GM08714 (cell line): ENCODE data around the gene NUMA1.

Source experiments
- H3K4me3 ChIP-seq: fragments of 200-500 bp; sonication (Bioruptor generic); 2 replicates; pipeline ENCODE4 v1.5.1; 2014; ENCODE audit warnings: mild to moderate bottlenecking, low read length, inconsistent platforms
- ZNF274 ChIP-seq: IDR thresholded peaks from 2 replicates; pipeline ENCODE4 v1.6.1; 2012; ENCODE audit warnings: mild to moderate bottlenecking, low read depth, low read length

The NUMA1 gene

GRCh38 chr11:72008728-72009127, 71.6 kb downstream of the NUMA1 start:
- no peak overlapping the region for H3K4me3 ChIP-seq
- no peak for TF ChIP-seq ZNF274

DNA sequence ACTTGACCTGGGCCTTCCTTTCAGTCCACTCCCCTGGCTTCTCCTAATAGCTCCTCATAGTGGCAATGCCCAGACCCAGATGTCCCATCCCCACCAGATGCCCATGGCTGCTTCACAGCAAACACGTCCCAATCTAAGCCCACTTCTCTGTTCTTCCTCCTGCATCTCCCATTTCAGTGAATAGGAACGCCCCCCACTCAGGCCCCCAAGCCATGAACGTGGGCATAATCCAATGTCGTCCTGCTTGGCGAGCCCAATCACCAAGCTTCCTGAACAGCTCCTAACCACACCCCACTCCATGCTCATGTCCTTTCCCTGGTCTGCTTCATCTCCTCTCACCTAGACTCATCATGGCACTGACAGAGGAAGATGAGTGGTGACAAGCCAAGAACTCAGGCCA, 72.8 kb downstream of the NUMA1 start:
- no peak for TF ChIP-seq ZNF274

DNA sequence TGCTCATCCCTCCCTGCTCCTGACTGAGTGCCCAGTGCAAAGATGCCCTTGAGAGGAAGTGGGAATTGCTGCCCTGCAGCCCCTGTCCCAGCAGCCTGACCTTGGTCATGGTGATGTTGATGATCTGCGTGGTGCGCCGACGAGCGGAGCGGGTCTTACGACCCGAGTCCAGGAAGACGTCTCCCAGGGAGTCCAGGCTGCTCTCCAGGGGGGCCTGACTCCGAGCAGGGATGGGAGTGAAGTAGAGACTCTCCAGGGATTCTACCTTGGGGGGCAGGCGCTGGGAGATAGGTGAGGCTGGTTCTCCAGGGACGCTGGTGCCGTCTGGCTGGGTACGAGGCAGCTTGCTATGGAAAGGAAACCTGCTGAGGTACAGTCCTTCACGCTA, 73.3 kb downstream of the NUMA1 start:
- TF ChIP-seq ZNF274 = no peak
- no peak overlapping the region for H3K4me3 ChIP-seq

More for the DNA sequence above, 72.8 kb downstream of the NUMA1 start:
- no peak overlapping the region for H3K4me3 ChIP-seq

DNA sequence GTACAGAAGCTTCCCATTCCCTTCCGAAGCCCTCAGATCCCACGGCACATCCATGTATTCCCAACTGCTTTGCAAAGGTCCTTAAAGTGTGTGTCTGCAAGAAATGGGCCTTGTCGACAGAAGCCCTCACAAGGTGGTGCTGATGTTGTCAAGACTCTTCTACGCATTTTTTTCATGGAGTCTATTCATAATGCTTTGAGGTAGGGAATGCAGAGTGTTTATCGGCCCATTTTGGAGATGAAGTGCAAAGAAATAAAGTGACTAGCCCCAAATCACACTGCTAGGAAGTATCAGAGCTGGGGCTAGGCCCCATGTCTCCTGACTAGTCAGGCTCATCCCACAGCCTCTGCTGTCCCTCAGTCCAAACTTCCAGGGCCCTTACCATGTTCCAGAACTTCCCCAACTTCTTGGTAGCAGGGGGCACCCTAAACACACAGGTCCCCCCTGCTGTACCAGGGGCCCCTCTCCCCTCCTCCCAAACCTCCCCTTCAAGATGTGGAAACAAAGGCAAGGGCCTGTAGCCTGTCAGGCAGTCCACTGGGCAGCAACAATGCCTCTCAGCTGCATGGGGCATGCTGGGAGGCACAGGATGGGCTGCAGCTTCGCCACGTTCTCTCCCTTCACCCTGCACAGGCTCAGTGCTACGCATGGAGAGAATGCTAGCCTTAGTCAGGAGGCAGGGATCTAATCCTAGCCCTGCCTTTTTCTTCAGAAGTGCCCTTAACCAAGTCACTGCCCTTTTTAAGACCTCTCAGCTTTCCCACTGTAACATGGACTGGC, 73.8 kb downstream of the NUMA1 start:
- TF ChIP-seq ZNF274 = no peak
- H3K4me3 ChIP-seq = no peak overlapping the region

DNA sequence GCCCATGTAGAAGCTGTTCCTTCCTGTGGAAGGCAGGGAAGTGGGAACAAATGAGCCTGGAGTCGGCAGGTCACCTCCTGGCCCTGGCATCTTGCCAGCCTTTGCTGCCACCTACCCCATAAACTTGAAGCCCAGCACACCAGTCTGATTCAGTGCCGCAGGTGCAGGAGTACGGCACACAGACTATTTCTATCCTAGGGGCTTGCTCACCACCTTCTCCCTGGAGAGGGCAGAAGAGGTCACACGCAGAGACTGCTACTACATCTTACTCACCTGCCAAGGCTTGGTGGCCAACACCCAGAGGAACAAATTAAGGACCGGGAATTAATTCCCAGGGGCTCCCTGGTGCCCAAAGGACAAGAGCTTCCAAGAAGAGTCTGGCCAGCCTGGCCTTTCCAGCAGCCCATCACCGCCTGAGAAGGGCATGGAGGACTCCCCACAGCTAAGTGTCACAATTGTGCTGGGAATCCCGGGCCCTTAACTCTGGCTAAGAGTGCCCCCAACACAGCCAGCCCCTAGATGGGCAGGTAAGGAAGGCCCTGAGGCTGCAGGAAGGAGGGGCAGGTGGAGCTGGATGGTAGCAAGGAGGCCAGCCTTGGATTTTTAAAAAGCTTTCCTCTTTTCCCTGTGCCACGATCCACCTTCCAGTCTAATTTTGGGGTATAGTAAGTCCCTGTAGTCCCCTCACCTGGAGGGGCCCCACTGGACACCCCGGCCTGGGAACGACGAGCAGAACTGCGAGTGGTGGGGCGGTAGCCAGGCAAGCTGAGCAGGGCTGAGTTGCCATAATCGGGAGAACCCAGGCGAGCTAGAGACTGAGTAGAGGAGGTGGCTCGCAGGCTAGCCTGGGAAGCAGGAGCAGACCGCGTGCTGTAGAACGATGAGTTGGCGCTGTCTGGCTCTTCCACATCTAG, 74.7 kb downstream of the NUMA1 start:
- no peak for TF ChIP-seq ZNF274
- no peak overlapping the region for H3K4me3 ChIP-seq

DNA sequence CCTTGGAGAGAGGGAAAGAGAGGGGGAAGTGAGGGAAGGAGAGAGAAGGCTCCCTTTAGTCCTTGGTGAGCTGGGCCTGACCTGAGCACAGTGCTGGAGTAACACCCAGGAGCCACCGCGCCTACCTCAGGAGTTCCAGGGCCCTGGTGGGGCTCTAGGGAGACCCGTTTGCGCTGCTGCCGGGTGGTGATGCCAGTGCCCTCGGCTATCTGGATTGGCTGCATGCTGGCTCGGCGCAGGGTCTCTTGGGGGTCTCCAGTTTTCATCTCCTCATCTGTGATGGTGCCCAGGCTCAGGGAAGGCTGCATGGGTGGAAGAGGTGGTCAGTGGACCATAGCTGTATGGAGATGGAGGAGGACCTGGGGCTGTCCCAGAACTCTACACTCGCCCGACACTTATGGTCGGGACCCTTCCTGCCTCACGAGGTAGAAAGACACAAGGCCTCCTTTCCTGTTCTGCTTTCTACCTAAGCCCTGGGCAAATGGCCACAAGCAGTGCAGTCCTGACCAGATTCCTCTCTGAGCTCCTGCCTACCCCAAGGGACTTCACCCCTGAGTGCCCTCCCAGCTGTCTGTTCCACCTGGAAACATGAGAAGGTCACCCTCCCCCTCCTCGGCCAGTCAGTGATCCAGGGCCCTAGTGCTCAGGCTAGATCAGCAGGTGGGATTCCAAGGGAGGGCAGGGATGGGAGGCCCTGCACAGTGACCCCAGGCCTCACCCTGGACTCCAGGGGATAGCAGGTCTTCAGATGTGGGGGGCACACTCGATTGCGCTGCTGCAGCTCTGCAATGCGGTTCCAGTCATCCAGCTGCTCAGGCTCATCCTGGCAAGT, 75.6 kb downstream of the NUMA1 start:
- H3K4me3 ChIP-seq = no peak overlapping the region
- no peak for TF ChIP-seq ZNF274

GRCh38 chr11:72003776-72004171, 76.6 kb downstream of the NUMA1 start:
- no peak for TF ChIP-seq ZNF274
- H3K4me3 ChIP-seq = no peak overlapping the region

DNA sequence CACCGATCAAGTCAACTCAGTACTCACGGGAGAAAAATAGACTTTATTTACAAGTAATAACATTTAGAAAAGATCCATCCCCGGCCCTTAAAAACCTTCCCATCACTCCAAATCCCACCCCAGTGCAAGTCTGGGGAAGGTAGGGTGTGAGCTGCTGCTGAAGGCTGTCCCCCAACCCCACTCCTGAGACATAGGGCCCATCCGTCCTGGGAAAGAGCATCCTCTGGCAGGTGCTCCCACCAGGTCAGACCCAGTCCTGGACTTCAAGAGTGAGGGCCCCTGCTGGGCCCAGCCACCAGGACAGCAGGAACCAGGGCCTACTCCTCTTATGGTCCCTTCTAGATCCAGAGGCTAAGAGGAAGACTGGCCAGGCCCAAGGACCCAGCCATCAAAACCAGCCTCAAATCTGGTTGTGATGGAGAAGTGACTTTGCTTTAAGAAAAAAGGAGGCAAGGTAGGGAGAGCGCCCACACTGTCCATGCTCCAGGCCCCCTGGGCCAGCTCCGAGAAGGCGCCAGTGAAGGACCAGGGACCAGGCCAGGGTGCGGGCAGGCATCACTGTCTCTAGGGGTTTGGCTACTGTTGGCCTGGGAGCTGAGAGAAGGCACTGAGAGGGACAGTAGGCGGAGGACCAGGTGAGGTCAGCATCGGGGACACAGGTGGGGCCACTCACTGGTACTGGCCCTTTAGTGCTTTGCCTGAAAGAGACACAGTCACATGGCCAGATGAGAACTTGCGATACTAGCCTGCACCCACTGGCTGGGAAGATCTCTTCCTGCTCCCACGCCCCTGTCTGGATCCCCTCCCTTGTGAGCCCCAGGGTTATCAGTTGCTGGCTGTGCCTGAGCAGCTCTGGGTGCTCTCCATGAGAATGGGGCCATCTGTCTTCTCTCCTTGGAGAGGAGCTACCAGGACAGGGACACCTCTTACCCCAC, 77.2 kb downstream of the NUMA1 start:
- H3K4me3 ChIP-seq = no peak overlapping the region
- TF ChIP-seq ZNF274 = no peak

- no peak overlapping the region for H3K4me3 ChIP-seq
- no peak for TF ChIP-seq ZNF274
These were observed 78.3 kb downstream of the NUMA1 start for GRCh38 chr11:72001834-72002591.

GRCh38 chr11:72001285-72001684, 79.1 kb downstream of the NUMA1 start:
- no peak for TF ChIP-seq ZNF274
- H3K4me3 ChIP-seq = no peak overlapping the region

GRCh38 chr11:72000202-72000867, 80.0 kb downstream of the NUMA1 start:
- no peak for TF ChIP-seq ZNF274
- no peak overlapping the region for H3K4me3 ChIP-seq

DNA sequence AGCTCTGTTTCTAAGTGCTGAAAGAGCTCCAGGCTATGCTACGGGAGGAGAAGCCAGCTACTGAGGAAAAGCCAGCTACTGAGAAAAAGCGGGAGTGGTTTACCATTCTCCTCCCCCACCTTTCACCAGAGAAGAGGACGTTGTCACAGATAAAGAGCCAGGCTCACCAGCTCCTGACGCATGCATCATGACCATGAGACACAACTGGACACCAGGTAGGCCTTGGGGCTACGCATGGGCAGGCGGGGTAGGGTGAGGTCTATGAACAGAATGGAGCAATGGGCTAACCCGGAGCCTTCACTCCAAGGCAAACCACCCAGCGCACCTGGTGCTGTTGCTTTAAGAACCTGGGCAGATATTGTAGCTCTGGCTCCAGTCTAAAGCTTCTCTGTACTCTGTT, 80.5 kb downstream of the NUMA1 start:
- no peak overlapping the region for H3K4me3 ChIP-seq
- TF ChIP-seq ZNF274 = no peak
